Effector CD4-positive, alpha-beta T cell (primary cell): ENCODE data around the gene FIGN.

ENCODE experiments used
- DNase-seq: peaks from one replicate; pipeline ENCODE4 v3.0.0-alpha.2; 2020

FIGN gene

GRCh38 chr2:163553601-163554000, 182.2 kb downstream of the FIGN start:
- no peak for DNase-seq

DNA sequence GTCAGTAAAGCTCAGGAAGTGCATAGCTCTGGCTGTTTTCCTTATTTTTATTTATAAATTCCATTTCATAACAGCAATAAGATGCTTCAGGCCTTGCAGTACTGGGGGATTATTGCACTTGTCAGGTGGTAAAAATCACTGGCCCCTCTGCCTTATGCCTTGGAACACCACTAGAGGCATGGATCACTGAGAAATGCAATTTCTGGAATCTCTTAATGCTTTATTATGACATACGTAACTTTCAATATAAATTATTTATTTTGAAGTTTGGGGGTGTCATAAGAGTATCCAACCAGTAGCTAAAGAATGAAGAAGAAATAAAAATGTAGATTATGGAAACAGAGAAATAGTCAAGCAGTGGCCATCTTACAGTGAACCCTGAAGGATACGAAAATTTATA, 183.1 kb downstream of the FIGN start:
- no peak for DNase-seq

GRCh38 chr2:163551616-163552373, 184.0 kb downstream of the FIGN start:
- no peak for DNase-seq

GRCh38 chr2:163548970-163549369, 186.8 kb downstream of the FIGN start:
- DNase-seq: no peak
